SK-N-MC (cell line): Measurements from ENCODE around the gene CAPN2.
A peak's percentile ranks its signal among the peaks of the same experiment; 100 is the strongest.

Source experiments
- DNase-seq: peaks from one replicate; pipeline ENCODE4 v3.0.0-alpha.2; 2011; ENCODE audit warnings: low read depth, low spot score
- H3K27ac ChIP-seq: fragments of 200-600 bp; sonication (generic); 2 replicates; pipeline ENCODE4 v1.5.1; 2016; ENCODE audit warnings: mixed run types
- H3K36me3 ChIP-seq: fragments of 200-600 bp; sonication (generic); 2 replicates; pipeline ENCODE4 v1.6.1; 2017; ENCODE audit warnings: antibody characterized with exemption, low read length, mixed read lengths; ENCODE audit not compliant: insufficient read depth
- H3K4me3 ChIP-seq: fragments of 200-600 bp; sonication (generic); 2 replicates; pipeline ENCODE4 v1.5.1; 2016
- H3K9ac ChIP-seq: fragments of 200-600 bp; sonication (generic); 2 replicates; pipeline ENCODE4 v1.8.0; 2017; ENCODE audit warnings: mixed run types, mixed read lengths; ENCODE audit not compliant: insufficient read length
- H3K9me3 ChIP-seq: fragments of 200-600 bp; sonication (generic); 2 replicates; pipeline ENCODE4 v1.6.1; 2017; ENCODE audit warnings: low read depth, mild to moderate bottlenecking, antibody characterized with exemption, low read length, moderate library complexity, mixed read lengths
- EZH2 ChIP-seq: fragments of 200-600 bp; sonication (generic); IDR thresholded peaks from one replicate; pipeline ENCODE4 v1.6.1; 2017; ENCODE audit warnings: antibody characterized with exemption
- FOXP2 ChIP-seq: optimal IDR thresholded peaks from 2 replicates; pipeline ENCODE3; 2011; ENCODE audit warnings: mild to moderate bottlenecking, moderate library complexity; ENCODE audit not compliant: insufficient read depth; ENCODE audit errors: extremely low read length, control extremely low read depth
- POLR2AphosphoS5 ChIP-seq: IDR thresholded peaks from 2 replicates; pipeline ENCODE4 v1.6.1; 2012; ENCODE audit warnings: mild to moderate bottlenecking, low read depth, low read length, borderline replicate concordance

The CAPN2 gene

DNA sequence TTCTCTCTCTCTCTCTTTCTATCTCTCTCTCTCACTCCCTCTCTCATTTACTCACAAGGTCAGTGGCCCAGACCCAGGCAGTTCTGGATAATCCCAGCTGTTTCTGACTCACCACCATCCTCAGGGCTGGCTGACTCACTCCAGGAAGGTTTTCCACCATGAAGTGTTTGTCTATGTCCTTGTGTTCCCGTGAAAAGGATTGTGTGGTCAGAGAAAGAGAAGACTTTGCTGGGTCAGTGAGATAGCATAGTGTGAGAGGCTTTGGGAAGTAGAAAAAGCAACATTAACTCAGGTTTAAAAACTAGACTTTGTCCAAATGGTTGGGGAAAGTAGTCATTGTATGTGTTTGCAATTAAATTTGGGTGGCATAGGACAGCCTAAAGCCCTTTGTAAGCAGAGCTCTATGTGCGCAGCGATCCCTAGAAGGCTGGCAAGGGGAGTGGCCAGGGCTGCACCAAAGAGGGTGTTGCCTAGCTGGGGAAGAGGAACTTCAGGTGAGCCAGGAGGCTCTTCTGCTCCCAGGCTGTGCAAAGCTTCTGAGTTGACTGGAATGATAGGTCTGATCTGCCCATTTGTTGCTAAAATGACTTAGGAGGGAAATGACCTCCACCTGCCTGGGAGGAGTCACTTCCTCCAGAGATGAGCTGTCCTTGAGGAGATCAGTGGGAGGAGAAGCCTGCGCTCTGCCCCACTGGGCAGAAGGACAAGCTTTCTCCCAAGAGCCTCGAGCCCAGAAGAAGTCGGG lies 4.9 kb upstream of the CAPN2 start:
- Histone ChIP-seq H3K27ac (no peak overlapping the region), H3K36me3 (no peaks in the 10 kb centered on the region), H3K4me3 (no peak overlapping the region), H3K9me3 (no peaks in the 10 kb centered on the region), H3K9ac (no peak overlapping the region)
- DNase-seq, result no peak
- TF ChIP-seq EZH2 (no peak), FOXP2 (no peak), POLR2AphosphoS5 (no peak)

DNA sequence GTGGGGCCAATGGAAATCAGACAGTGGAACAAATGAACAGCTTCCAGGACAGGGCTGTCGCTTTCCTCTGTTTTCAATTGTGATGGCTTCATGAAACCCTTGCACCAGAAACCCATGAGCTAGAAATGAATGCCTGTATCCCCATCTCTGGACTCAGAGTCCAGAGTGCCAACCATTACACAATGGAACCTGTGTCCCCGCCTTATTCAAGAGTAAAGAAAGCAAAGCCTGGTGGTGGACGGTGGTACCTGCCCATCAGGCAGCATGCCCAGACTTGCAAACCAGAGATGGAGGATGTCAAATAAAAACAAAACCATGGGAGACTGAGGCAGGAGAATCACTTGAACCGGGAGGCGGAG lies 4.4 kb upstream of the CAPN2 start:
- no peak for TF ChIP-seq EZH2
- H3K9me3 ChIP-seq, result no peaks in the 10 kb centered on the region
- H3K9ac ChIP-seq, result no peak overlapping the region
- H3K4me3 ChIP-seq, result no peak overlapping the region
- no peak overlapping the region for H3K27ac ChIP-seq
- DNase-seq, result no peak
- H3K36me3 ChIP-seq, result no peaks in the 10 kb centered on the region

DNA sequence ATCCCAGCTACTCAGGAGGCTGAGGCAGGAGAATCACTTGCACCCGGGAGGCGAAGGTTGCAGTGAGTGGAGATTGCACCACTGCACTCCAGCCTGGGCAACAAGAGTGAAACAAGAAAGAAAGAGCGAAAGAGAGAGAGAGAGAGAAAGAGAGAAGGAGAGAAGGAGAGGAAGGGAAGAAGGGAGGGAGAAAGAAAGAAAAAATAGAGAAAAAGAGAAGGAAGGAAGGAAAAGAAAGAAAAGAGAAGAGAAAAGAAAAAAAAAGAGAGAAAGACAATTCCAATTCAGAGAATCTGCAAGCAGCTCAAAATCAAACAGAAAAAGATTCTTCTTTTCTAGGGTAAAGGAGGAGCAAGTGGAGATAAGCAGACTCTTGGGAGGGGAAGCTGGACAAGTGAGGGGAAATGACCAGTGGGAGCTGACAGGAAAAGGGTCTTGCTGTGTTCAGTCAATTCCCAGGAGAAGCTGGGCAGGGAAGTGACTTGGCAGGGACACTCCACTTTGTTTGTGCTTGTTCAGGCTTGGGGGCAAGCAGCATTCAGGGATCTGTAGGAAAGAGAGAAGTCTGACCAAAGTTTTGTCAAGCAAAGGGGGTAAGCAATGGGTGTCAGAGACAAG lies 3.6 kb upstream of the CAPN2 start:
- no peak for TF ChIP-seq POLR2AphosphoS5
- TF ChIP-seq FOXP2, result no peak
- no peak for TF ChIP-seq EZH2
- Histone ChIP-seq H3K9ac (no peak overlapping the region), H3K27ac (no peak overlapping the region), H3K9me3 (no peaks in the 10 kb centered on the region), H3K36me3 (no peaks in the 10 kb centered on the region), H3K4me3 (no peak overlapping the region)
- DNase-seq, result no peak

DNA sequence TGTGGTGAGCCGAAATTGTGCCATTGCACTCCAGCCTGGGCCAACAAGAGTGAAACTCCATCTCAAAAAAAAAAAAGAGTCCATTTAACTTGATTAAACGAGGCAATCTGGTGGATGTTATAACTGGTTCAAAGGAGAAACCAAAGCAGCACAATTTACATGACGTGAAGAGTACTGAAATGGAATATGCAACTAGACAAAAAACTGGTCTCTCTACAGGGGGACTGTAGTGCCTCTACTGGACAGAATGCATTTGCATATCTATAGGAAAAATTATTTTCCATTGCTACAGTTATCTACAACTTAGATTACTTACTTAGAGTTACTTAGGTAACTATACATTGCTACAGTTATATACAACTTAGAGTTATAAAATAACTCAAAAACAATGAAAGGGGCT lies 2.7 kb upstream of the CAPN2 start:
- DNase-seq, result no peak
- Histone ChIP-seq H3K4me3 (no peak overlapping the region), H3K27ac (no peak overlapping the region), H3K9ac (no peak overlapping the region), H3K36me3 (no peaks in the 10 kb centered on the region), H3K9me3 (no peaks in the 10 kb centered on the region)
- TF ChIP-seq POLR2AphosphoS5 (no peak), FOXP2 (no peak), EZH2 (no peak)

DNA sequence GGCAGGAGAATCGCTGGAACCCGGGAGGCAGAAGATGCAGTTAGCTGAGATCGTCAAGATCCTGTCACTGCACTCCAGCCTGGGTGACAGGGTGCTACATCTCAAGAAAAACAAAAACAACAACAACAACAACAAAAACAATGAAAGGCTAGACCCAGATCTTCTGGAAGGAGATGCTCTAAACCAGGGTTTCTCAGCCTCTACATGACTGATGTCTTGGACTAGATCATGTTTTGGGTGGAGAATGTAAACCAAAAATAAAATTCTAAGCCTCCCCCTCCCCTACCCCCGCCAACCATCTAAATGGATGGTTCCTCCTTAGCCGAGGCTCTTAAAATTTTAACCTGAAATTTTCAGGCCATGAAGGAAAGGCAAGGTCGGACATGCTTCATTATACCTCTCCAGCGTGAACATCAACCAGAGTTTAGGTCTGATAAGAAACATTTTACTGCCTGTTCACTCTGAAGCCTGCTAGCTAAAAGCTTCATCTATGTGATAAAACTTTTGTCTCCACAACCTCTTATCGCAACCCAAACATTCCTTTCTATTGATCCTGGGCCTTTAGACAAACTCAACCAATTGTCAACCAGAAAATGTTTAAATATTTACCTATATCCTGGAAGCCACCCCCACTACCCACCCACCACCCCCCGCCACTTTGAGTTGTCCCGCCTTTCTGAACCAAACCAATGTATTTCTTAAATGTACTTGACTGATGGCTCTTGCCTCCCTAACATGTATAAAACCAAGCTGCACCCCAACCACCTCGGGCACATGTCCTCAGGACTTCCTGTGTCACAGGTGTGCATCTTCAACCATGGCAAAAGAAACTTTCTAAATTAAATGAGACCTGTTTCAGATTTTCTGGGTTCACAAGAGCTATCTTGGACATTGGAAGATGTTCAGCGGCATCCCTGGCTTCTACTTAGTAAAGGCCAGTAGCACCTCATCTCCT lies 1.9 kb upstream of the CAPN2 start:
- Histone ChIP-seq H3K9ac (no peak overlapping the region), H3K27ac (no peak overlapping the region), H3K9me3 (no peaks in the 10 kb centered on the region), H3K36me3 (no peaks in the 10 kb centered on the region), H3K4me3 (no peak overlapping the region)
- no peak for DNase-seq
- TF ChIP-seq EZH2, result no peak
- TF ChIP-seq FOXP2, result no peak
- TF ChIP-seq POLR2AphosphoS5, result no peak

DNA sequence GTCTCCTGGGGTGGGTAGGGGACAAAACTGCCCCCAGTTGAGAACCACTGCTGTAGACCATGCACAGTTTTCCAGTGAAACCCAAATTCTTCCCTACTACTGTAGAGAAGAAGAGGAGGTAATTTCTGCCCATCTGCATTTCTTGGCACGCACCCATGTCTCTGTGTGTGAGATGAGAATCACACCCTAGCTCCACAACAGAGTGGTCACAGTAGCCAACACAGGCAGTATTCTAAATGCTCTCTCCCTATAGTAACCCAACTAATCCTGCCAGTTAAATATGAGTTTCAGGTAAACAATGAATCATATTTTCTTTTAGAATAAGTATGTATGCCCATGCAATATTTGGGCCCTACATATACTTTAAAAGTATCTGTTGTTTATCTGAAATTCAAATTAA lies 1.2 kb upstream of the CAPN2 start:
- DNase-seq, result no peak
- no peak overlapping the region for H3K4me3 ChIP-seq
- TF ChIP-seq EZH2 (no peak), FOXP2 (no peak)
- H3K36me3 ChIP-seq, result no peaks in the 10 kb centered on the region
- no peaks in the 10 kb centered on the region for H3K9me3 ChIP-seq
- no peak overlapping the region for H3K27ac ChIP-seq
- no peak overlapping the region for H3K9ac ChIP-seq

DNA sequence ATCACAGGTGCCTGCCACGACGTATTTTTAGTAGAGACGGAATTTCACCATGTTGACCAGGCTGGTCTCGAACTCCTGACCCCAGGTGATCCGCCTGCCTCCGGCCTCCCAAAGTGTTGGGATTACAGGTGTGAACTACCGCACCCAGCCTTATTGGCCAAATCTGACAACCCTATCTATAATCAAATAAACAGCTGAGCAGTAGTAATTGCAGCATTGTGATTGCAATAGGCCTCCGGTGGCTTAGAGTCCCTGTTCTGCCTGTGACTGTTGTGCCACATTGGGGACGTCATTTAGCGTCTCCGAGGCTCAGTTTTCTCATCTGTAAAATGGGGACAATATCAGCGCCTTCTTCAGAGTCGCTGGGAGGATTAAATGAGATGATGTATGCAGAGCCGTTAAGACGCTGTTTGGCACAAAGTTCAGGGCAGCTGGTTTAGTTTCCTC lies 569 bp upstream of the CAPN2 start:
- no peaks in the 10 kb centered on the region for H3K9me3 ChIP-seq

DNA sequence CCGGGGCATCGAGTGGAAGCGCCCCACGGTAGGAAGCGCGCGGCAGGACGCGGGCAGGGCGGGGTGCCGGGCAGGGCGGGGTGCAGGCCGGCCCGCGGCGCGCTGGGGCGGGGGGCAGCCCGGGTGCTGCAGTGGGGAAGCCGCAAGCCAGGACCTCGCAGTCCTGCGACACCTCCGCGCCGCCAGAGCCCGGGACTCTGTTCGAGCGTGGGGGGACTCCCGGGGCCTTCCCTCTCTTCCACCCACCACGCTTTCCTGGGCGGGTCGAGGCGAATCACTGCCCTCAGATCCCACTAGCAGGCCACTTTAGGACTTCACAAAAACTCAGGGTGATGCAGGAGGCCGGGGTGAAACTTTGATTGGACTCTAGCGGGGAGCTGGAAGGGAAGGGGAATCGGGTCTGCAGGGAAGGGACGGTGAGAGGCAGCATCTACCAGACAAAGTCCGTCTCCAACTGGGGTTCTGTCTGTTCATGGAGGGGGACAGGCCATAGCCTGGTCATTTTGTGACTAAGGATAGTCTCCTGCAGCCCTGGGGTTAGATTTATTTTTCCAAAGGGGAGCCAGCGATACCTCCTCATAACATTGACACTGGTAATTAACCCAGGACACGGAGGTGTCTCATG lies 623 bp downstream of the CAPN2 start:
- peak overlapping the region; percentile 89 for H3K4me3 ChIP-seq

More for the DNA sequence above, 569 bp upstream of the CAPN2 start:
- H3K27ac ChIP-seq, result no peak overlapping the region
- DNase-seq, result no peak
- H3K4me3 ChIP-seq, result peak overlapping the region; percentile 89
- no peak for TF ChIP-seq EZH2
- TF ChIP-seq POLR2AphosphoS5, result no peak
- TF ChIP-seq FOXP2, result no peak
- H3K9ac ChIP-seq, result peak overlapping the region; percentile 89
- no peaks in the 10 kb centered on the region for H3K36me3 ChIP-seq

More for the DNA sequence above, 623 bp downstream of the CAPN2 start:
- H3K27ac ChIP-seq, result peak overlapping the region; percentile 7; the same call in 1 of the 2 replicates
- no peaks in the 10 kb centered on the region; the same call in 1 of the 2 replicates for H3K36me3 ChIP-seq
- no peak for DNase-seq
- TF ChIP-seq FOXP2 (no peak), POLR2AphosphoS5 (no peak), EZH2 (no peak)
- no peaks in the 10 kb centered on the region for H3K9me3 ChIP-seq
- peak overlapping the region; percentile 89 for H3K9ac ChIP-seq
